HTERT RPE-1 (cell line): ENCODE measurements around the gene ABCG4.
"Not testable (repeated sequence)": the region's sequence is repeated elsewhere in the genome, so short reads cannot be mapped to it uniquely, and the experiment has no call there.

Experiments
- in situ Hi-C: fragments of 300-500 bp; cut with MboI; formaldehyde crosslinking; loops from 4 replicates; pipeline ENCODE4 v1.14.3; 2020; ENCODE audit warnings: low sequenced_read_pairs

The ABCG4 gene

DNA sequence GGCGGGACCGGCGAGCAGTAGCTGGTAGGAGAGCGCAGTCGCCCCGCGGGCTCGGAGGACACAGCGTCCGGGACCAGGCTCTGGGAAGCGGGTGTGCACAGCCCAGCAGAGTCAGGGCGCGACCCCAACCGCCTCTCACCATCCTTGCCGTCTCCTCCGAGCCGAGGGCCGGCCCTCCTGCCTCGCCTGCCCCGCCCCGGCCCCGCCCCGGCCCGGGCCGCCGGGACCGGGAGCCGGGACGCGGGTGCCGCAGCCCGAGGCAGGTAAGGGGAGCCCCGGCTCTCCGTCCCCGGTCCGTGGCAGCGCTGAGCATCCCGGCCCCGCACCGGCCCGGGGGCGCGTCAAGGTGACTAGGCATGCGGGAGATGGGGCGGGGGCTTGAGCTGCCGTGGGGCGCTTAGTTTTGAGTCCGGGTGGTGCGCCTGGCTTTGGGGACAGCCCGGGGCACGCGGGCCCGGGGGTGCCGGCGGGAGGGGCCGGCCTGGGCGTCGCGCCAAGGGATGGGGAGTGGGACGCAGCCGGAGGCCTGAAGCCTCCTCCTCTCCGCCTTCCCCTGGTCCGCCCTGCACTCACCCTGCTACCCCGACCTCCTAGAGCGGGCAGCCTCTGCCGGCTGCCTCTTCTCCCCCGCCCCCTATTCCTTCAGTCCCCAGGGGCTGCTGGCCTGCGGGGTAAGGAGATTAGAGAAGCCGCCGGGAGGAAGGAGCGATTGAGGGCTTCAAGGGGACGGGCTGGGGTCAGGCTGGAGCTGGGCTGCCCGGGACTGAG is at the start of gene ABCG4:
Gene ABCG4, plus strand, starts transcription at position 35 of the 768 bp plus-strand sequence. CDS start 914 bp downstream, outside the sequence.
- in situ Hi-C loops, result no loop called here

DNA sequence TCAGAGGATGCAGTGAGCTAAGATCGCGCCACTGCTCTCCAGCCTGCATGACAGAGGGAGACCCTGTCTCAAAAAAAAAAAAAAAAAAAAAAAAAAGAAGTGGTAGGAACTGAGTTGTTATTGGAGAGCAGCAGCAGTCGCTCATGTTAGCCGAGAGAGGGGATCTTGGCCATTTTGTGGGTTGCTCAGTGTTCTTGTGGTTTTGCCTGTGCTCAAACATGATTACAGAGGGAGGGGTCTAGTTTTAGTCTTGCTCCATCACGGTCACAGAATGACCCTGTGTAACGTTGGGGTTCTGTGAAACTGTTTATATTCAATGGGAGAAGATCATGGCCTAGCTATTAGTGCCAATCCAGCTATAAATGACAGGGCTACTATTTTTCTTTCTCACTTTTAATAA is 49.1 kb upstream of the ABCG4 start:
- in situ Hi-C loops, result no loop called here

DNA sequence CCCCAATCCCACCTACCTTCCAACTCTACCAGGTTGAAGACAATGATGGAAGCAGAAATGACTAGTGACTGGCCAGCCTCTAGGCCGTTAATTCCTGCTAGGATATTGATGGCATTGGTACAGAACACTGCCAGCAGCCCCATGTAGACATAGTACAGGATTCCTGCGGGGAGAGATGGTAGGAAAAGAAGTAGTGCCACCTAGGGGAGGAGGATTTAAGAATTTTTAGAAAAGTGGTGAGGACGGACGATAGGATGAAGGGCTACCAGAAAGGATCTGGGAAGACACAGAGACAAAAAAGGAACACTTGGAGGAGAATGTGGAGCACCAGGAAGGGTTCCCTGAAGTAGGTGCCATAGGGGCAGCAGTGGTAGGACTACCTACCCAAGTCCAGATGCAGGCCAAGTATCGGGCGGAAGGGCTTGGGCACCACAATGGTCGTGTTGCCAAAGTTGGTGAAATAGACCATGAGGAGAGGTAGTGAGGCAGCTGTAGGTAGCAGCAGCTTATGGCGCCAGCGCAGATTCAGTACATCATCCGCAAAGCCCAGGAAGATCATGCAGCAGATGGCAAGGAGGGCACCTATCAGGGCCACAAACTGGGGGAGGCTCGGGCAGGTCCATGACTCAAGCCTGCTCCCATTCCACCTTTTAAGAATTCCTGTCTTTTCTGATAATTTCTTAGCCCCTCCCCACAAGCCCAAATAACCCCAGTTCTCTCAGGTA is 48.4 kb upstream of the ABCG4 start:
- in situ Hi-C loops, result no loop called here

DNA sequence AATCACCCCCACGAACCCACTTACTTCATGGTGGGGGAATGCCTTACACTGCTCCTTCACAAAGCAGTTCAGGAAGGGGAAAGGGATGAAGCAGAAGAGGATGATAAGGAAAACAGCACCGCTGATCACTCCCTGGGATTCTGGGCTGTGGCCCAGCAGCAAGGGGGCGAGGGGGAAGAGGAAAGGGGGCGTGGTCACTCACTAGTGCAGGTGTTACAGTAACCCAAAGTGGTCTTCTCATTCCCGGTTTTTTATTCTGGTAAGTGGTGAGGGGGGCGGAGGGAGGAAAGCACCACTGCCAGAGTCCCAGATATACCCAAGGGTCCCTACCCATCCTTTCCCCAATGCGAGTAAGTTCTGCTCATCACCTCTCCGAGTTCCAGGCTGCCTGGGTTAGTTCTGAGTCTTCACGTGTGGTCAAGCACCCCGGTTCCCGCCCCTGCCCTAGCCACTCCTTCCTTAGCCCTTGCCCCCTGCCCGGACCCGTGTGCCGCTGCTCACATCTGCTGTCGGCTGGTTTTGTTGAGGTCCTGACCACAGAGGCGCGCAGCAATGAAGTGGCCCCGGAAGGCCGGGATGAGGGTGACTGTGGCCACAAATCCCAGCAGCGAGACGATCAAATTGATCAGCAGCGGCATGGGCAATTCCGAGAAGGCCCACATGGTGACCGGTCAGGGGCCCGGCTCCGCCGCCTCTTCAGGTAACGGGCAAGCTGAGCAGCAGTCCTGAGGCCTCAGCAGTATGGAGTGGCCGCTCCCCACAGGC is 47.7 kb upstream of the ABCG4 start:
- in situ Hi-C loops, result no loop called here

DNA sequence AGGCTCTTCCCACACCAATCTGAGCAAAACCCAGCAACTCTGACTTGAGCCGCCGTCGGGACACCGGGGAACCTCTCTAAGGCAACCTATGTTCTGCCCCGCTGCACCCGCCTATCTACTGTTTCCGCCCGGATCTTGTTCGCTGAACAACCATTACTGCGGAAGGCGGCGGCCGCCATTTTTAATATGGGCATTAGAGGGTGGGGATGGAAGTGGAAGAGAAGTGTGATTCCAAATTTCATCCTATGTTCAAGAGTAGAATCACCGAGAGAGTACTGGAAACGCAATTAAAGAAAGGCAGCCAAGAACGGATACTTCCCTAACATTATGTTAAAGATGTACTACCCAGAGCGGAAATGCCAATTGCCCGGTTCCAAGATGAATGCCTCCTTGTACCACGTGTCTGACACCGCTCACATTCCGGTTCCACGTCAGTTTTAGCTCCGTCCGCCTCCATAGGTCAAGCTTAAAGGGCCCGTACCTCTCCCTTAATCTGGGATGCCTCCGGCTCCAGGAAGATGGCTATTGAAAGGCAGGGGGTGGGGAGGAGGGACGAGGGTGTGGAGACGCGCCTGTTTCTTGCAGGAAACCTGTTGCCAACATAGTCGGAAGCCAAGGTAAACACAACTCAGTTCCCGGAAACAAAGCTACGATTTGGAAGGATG is 47.0 kb upstream of the ABCG4 start, which contains the start of gene DPAGT1:
Gene DPAGT1, minus strand, starts transcription at position 95 of the 665 bp plus-strand sequence. CDS start 198 bp downstream, outside the sequence.
- in situ Hi-C loops, result no loop called here

DNA sequence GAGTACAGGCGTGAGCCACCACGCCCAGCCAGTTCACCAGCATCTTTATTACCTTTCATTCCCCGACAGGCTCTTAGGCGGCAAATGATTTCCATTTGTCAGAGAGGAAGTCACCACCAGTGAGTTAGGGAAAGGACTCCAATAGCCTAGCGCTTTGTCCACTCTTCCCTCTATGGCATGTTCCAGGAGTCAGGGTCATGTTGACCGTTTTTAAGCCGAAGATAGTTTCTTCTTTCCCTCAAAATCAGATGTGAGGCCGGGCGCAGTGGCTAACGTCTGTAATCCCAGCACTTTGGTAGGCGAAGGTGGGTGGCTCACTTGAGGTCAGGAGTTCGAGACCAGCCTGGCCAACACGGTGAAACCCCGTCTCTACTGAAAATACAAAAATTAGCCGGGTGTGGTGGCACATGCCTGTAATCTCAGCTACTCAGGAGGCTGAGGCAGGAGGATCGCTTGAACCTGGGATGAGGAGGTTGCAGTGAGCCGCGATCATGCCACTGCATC is 45.6 kb upstream of the ABCG4 start:
- in situ Hi-C loops, result not testable (repeated sequence)

DNA sequence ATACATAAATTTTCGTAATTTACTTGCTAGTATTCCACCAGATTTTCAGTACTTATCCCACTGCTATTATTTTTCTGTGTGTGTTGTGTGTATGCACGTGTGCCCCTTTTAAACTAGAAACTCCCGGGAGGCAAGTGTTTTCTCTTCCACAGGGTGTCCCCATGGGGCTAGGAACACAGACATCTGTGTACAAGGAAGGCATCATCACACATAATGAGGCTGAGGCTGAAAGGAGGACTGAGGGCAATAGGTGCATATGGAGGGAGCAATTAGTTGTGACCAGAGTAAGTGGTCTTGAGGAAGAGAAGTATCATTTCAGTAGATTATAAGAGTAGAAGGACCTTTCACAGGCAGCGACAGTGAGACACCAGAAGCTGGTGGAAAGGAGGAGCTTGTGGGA is 45.1 kb upstream of the ABCG4 start:
- in situ Hi-C loops, result no loop called here

DNA sequence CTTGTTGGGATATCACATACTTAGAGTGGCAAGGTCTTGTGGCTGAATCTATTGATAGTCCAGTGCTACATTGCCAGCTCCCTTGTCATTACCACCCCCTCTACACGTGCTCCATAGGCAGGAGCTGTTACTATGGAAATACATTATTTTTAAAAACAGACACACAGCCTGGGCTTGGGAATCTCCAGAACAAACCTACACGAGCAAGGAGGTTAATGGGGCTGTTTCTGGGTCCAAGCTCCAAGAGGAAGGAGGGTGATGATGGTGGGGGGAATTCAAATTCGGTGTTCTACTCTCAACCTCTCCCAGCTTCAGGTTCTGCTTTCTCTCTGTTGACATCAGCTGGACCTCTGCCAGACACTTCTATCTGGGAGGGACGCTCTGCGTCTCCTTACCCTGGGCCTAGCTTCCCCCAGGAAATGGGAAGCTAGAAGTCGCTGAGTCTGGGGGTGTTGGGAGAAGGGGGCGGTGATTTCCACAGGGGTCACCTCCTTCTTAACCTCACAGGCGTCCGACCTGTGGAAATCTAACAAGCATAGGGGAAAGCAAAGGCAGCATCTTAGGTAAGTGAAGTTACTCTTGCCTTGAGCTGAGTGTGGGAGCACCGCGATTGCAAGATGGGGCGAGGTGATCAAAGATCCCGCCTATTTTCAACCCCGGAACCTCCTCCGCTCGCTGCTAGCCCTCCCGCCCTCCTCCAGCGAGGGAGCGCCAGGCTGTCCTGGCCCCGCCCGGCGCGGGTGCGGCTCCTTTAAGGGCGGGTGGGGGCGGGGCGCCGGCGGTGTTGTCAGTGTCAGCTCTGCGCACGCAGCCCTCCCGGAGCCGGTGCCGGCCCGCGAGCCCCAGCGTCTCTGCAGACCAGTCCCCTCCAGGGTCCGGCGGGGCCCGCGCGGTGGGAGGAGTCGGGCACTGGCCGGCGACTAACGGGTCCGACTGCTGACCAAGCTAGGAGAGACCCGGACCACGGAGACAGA is 42.0 kb upstream of the ABCG4 start, which contains the start of gene C2CD2L:
Gene C2CD2L, plus strand, starts transcription at position 781 of the 974 bp plus-strand sequence. CDS start 398 bp downstream, outside the sequence.
- in situ Hi-C loops, result no loop called here

DNA sequence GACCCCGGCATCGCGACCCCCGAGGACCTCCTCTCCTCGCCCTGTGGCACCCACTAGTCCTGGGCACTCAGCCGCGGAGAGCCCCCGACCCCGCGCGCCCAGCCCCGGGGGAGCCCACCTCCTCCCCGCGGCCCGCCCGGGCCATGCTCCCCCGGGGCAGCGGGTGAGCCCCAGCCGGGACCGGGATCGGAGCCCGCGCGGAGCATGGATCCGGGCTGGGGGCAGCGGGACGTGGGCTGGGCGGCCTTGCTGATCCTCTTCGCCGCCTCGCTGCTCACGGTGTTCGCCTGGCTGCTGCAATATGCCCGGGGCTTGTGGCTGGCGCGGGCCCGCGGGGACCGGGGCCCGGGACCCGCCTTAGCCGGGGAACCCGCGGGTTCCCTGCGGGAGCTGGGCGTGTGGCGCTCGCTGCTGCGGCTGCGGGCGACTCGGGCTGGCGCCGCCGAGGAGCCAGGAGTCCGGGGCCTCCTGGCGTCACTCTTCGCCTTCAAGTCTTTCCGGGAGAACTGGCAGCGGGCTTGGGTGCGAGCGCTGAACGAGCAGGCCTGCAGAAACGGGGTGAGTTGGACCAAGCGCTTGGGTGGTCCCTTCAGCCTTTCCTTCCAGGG is 41.2 kb upstream of the ABCG4 start:
- in situ Hi-C loops, result no loop called here

DNA sequence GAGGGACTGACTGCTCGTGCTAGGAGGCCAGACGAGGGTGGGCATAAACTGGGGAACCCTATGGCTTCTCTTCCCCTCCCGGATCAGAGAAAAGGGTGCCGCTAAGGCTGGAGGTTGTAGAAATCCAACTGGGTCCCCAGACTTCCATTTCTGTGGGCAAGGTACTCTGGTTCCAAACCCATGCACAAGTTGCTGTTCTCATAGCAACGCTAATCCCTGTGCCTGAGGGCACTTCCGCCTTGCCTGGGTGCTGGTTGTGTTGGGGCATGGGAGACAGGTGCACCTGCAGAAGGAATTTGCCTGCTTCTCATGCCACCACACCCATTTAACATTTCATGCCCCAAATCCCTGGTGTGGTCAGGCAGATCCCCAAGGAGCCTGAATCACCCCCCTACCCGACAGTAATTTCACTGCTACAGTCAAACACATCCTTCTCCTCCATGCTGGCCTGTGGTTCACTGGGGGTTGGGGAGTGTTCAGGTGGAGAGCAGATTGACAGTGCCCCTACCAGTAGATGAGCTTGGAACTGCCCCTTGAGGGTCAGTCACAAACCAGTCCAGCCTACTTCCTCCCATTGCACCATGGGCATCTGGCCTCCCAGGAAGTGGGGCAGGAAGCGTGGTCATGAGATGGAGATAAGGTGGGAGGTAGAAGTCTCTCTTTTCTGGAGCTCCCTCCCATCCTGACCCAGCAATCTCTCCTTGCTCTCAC is 40.6 kb upstream of the ABCG4 start:
- in situ Hi-C loops, result no loop called here

DNA sequence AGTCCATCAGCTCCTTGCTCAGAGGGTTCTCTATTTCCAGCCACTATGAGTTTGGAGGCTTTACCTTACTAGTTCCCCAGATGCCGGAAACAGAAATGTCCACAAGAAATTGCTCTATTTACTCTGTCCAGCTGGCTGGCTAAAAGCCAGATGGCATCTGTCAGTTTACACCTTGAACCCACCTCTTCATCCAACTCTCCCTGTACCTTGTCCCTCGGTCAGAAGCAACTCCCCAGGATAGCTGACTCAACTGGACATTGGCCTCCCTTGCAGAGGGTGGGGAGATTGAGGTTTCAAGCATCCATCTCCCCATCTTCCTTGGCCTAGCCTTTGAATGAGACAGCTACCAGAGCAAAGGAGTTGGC is 40.0 kb upstream of the ABCG4 start:
- in situ Hi-C loops, result no loop called here

DNA sequence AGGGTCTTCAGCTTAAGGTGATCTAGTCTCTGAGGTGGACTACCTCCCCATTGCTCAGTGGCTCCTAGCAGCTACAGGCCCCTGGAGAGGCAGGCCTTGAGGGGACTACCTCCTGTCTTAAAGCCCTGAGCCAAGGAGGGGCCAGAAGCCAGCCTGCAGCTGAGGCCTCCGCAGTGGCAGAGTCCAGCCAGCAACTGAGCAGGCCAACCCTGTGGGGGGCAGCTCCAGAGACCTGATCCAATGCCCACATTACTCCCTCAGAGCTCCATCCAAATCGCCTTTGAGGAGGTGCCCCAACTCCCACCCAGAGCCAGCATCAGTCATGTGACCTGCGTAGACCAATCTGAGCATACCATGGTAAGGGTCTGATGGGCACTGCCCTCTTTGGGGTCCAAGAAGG is 39.0 kb upstream of the ABCG4 start:
- in situ Hi-C loops, result no loop called here

DNA sequence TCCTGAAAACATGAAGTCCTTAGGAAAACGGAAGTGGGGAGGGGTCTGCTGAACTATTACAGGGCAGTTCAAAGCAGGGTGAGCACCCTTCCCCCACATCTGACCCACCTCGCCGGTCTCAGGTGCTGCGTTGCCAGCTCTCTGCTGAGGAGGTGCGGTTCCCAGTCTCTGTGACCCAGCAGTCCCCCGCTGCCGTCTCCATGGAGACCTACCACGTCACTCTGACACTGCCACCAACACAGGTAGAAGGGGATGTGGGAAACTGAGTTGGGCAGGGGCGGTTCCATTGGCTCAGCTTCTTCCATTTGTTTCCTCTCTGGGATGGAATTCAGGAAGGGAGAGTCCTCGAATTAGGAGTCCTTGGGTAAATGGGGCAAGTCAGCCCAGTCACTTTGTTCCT is 38.4 kb upstream of the ABCG4 start:
- in situ Hi-C loops, result no loop called here

DNA sequence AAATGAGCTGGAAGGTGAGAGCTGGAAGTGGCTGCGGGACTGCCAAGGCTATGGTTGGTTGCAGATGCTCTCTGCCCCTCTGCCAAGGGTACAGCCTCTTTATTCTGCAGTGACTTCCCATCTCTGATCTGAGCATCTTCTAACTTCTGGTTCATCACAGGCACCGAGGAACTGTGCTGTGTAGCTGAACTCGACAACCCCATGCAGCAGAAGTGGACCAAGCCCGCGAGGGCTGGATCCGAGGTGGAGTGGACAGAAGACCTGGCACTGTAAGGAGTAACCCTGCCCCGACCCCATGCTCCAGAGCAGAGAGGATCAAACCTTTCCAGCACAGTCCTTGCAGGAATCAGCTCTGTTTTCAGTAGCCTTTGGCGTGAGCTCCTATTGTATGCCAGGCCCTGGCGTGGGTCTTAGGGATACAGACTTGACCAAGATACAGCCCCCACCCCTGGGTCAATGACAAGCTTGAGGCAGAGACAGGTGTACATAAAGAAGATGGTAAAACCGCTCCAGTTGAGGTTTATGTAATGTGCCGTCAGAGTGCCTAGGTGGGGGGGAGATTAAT is 37.4 kb upstream of the ABCG4 start:
- in situ Hi-C loops, result no loop called here

DNA sequence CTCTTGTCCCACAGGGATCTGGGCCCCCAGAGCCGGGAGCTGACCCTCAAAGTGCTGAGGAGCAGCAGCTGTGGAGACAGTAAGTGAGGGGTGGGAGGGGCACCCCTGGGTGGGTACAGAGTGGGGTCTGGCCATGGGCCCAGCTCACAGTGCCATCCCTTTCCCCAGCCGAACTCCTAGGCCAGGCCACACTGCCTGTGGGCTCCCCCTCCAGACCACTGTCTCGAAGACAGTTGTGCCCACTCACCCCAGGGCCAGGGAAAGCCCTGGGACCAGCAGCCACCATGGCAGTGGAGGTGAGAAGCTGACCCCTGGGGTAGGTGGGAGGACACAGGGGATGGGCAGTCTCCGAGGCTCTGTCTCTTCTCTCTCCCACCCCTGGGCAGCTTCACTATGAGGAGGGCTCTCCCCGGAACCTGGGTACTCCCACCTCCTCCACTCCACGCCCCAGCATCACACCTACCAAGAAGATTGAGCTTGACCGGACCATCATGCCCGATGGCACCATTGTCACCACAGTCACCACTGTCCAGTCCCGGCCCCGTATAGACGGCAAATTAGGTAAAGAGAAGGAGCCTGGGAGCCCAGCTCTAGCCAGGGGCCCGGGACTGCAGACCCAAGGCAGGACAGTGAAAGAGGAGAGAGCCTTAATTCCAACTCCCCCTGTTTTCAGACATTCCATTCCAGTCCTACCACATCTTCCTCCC is 36.4 kb upstream of the ABCG4 start:
- in situ Hi-C loops, result no loop called here

DNA sequence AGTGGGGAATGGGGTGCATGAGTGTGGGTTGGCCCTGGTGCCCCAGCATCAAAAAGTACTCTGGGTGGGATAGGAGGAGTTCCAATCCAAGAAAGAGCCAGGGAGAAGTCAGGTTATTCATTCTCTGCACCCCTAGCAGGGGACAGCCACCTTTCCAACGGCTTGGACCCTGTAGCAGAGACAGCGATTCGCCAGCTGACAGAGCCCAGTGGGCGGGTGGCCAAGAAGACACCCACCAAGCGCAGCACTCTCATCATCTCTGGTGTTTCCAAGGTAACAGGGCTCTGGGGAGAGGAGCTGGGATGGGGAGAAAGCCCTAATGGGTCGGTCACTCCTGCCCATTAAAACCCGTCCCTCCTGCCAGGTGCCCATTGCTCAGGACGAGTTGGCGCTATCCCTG is 35.1 kb upstream of the ABCG4 start:
- in situ Hi-C loops, result no loop called here

DNA sequence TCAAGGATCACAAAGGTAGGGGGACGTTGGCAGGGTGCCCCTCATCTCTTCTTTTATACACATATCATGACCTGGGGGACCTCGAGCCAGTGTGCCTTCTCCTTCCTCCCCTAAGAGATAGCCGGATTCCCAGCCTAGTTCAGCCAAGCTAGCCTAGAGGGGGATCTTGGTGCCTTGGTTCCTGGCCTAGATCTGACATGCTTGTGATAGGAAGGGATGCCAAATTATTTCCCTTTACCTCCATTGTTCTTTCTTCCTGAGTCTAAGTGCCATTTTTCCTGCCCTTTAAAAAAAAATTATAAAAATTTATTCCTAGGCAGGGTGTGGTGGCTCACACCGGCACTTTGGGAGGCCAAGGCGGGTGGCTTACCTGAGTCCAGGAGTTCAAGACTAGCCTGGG is 34.5 kb upstream of the ABCG4 start:
- in situ Hi-C loops, result no loop called here
